CD1c-positive myeloid dendritic cell (primary cell): ENCODE results near the gene AOC1.
"Not testable (repeated sequence)": the region's sequence is repeated elsewhere in the genome, so short reads cannot be mapped to it uniquely, and the experiment has no call there.

Experiments
- DNase-seq: peaks from one replicate; pipeline ENCODE4 v3.0.0-alpha.2; 2016; ENCODE audit errors: extremely low spot score

The AOC1 gene

DNA sequence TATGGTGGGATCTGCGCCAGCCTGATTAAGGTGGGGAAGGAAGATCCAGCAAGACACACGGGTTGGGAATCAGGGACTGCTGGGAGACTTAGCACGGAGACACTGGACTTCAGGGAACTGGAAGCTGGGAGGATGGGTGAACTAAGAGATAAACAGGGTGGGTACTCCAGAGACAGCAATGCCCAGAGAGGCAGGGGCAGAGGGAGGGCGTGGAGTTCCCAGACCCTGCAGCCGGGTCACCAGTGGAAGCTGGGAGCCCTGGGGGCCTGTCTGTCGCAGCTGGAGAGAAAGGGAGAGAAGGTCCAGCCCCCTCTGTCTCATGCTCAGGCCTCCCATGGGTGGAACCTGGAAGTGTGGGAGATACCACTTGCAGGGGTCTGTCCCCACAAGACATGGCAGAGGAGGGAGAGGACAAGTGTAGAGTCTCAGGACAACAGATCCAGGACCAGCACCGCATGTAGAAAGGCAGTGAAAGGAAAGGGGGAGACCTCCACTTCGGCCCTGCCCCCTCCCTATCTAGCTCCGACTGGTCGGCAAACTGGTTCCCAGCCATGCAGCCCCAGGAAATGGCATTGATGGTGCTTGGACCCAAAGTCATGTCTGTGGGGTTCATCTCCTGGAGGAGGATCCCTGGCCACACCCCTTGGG lies 44.4 kb downstream of the AOC1 start:
- DNase-seq = no peak

DNA sequence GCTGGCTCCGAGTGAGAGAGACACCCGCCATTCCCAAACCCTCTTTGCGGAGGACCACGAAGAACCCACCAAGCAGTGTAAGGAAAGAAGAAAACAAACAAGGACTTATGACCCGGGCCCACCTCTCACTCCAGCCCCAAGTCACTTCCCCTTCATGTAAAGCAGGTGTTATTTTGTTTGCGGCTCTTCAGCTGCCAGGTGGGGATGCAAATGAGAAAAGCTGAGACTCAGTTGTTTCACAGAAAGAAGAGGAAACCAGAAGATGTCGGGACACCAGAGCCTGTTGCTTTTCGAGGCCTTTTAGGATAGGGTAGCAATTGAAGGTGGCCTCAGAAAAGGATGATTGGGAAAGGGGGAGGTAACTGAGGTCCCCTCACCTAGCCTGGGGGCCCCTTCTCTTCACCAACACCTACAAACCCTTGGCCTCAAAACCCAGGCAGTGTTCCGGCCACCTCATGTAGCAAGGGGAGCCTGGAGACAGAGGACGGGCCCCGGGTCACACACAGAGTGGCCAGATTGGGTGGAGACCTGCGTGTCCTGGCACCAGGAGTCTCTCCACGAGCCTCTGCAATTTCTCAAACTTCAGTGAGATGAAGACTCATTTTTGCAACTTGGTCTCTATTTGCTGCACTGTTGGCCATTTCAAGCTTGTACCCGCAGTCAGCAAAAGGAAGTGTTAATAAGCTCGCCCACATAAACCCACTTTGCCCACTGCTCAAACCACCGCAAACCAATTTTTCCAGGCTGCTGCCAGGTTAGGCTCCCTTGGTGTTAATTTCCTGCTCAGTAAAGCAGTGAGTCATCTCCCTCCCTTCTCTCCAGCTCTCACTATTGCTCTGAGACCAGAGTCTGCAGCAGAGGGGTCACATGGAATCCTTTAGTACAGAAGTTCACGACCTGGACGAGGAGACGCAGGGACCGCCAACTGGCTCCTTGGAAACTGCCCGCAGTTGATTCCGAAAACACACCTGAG lies 45.5 kb downstream of the AOC1 start:
- DNase-seq = no peak

DNA sequence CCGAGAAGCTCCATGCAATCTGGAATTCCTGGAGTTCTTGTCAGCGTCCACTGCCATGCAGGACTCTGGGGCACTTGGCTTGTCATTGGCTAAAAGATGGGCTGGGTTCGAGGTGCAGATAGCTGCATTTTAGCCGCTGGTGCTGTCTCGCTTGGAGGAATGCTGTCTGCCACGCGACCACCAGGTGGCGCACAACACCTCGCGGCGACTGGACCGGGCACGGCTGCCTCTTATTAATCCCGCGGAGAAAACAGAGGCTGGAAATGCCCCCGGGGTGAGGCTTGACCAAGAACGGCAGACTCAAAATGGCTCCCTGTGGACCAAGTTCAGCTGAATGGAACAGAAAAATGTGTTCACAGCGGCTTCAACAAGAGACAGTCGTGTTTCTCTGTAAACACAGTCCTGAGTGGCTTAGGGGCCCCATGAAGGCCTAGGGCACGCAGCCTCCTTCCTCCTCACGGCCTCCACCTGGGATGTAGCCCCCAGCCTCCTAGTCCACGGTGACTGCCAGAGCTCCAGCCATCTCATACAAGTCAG lies 46.2 kb downstream of the AOC1 start:
- peak; percentile 69 for DNase-seq

DNA sequence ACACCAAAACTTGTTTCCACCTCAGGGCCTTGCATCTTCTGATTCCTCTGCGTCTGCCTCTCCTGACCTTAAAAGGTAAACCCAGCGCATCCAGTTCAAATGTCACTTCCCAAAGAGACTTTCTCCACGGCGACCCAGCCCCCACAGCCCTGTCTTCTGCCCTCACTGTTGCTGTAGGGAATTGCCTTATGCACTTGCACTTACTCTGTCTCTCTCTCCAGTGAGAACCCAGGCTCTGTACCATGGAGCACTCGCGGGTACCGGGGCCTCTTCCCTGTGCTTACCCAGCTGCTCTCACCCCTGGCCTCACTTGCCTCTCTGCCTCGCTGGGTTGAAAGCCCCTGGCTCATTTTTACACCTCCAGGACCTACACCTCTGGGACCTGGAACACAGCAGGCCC lies 48.4 kb downstream of the AOC1 start:
- DNase-seq = no peak

DNA sequence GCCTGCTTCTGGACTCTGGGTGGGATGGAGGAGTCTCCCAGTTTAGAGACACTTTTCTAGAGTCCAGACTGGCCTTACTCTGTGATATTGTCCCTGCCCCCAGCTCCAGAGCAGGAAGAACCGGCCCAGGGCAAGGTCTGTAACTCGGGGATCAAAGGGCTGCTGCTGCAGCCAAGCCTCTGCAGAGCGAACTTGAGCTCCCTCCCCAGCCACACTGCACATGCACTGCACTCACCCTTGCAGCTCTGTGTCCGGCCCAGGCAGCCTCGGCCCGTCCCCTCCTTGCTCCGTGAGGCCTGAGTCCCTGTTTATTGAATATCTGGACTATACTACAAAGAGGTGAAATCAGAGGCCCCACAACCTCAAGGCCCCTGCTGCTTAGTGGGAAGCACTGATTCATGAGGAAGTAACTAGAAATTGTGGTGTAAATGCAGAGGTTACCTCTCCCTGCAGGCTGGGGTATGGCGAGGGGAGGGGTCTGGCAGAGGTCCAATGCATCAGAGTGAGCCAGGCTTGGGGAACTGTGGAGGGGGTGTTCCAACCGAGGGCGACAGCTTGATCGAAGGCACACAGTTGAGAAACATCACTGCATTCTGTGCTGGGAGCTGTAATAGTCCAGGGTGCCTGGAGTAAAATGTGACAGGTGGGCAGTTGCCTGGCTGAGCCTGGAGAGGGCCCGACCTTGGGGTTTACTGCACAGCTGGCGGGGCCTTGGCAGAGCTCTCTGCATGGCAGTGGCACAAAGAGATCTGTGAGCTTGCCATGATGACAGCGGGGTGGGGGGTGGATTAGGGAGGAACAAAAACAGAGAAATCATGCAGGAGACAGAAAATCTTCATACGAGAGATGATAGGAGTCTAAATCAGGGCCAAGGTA lies 49.1 kb downstream of the AOC1 start:
- DNase-seq = peak; percentile 12

DNA sequence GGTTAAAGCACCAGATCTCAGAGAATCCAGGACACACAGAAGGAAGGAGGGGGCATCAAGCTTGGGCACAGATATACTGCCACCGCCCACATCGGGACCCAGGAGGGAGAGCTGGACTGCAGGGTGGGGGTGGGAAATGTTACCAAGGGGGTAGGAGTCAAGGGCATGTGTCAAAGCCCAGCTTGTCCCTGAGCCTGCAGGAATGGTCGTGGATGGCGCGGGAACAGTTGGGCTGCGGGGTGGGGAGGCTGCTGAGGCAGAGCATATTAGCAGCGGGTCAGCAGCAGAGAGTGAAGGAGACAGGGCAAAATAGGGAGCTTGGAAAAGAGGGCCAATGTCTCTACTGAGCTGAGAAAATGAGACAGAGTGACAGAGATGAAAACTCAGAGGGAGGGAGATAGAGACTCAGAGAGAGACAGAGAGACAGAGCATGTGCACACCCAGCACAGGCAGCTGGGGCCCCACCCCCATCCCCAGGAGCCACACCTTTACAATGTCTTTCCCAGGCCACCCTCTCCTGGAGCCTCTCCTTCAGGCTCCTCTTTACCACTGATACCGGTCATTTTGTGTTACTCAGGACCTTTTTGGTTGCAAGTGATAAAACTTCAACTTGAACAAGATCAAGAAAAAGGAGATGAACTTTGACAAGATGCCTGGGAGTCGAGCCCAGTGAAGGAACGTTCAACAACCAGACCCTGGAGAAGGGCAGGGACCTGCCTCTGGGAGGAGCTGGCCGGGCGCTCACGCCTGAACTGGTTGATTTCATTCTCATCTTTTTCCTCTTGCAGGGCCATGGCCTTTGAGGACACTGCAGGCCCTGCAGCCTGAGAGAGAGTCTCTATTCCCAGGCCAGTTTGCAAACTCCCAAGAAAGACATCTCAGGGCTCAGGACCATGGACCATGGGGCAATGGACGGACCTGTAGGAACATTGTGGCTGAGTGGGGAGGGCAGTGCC lies 50.0 kb downstream of the AOC1 start:
- no peak for DNase-seq

DNA sequence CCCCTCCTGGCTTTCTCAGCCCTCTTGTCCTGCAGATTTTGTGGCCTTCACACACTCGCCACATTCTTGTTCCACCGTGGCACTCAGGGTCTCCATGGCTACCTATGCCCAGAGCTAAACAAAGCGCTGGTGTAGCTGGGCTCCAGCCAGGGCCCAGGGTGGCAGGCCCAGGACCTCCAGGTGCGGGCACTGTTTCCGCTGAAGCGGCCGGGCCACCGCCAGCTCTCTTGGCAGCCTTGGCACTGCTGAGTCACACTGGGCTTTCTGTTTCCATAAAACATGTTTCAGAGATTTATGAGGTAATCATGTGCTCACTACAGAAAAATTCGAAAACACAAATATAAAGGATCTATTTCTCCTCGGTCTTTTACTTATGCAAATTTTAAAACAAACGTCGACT lies 51.3 kb downstream of the AOC1 start:
- no peak for DNase-seq

DNA sequence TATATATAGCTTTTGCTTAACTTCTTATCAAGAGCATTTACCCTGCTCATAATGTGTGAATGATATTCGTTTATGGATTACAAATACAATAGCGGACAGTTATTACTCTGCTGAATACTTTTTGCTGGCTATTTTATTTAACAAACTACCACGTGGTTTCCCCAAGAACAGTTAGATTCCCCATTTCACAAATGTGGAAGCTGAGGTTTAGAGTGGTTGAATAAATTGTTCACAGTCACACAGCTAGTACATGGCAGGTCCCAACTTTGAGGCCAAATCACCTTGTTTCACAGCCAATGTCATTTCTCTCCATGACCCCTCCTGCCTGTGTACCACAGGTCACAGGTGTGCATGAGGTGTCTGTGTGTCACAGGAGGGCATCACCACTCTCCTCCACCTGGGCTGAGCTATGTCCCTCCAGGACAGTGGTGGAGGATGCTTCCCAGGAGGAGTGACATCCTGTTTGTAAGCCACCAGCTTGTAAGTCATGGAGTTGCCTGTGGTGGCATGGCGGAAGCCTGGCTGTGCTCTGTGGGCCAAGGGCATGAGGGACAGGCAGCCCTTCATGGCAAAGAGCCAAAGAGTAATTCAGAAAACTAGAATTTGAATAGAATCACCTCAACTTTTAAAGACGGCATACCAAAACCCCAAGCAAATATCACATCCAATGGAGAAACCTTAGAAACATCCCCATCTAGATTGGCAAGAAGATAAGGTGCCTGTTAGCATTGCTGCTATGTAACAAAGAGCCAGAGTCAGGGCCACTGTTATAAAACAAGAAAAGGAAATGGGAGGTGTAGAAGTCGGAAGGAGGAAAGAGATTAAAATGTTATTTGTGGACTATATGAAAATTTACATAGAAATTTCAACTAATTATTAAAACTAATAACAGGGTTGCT lies 51.9 kb downstream of the AOC1 start:
- no peak for DNase-seq

DNA sequence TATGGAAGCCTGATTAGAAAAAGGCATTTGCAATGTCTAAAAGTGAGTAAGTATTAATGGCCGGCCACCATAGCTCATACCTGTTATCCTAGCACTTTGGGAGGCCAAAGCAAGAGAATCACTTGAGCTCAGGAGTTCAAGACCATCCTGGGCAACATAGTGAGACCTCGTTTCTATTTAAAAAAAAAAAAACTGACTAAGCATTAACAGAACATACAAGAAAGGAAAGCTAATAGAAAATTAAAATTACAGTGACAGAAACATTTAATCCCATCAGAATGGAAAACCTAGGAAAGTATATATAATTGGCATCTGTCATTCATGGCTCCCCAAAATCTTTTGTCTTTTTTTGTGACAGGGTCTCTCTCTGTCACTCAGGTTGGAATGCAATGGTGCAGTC lies 55.9 kb downstream of the AOC1 start:
- no peak for DNase-seq

DNA sequence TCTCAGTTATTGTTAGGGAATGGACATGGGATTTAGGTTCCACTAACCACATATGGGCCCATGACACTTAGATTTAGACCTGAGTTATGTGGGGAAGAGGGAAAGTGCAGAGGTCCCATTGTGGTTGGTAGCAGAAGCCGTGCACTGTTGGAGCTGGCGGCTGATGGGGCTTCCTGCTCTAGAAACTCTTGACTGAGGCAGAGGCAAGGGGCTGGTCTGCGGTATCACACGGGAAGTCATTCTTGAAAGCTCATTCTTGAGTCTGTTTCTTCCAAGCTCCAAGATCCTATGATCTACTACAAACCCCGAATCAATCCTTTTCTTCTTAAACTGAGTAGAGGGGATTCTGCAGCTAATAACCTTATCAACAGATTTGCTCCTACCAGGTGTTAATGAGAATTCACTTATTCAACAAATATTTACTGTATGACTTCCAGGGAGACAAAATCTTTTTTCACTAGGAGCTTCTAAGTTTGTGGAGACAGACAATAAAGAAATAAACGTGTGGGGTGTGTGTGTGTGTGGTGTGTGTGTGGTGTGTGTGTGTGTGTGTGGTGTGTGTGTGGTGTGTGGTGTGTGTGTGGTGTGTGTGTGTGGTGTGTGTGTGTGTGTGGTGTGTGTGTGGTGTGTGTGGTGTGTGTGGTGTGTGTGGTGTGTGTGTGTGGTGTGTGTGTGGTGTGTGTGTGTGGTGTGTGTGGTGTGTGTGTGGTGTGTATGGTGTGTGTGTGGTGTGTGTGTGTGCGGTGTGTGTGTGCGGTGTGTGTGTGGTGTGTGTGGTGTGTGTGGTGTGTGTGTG lies 57.1 kb downstream of the AOC1 start:
- no peak for DNase-seq

DNA sequence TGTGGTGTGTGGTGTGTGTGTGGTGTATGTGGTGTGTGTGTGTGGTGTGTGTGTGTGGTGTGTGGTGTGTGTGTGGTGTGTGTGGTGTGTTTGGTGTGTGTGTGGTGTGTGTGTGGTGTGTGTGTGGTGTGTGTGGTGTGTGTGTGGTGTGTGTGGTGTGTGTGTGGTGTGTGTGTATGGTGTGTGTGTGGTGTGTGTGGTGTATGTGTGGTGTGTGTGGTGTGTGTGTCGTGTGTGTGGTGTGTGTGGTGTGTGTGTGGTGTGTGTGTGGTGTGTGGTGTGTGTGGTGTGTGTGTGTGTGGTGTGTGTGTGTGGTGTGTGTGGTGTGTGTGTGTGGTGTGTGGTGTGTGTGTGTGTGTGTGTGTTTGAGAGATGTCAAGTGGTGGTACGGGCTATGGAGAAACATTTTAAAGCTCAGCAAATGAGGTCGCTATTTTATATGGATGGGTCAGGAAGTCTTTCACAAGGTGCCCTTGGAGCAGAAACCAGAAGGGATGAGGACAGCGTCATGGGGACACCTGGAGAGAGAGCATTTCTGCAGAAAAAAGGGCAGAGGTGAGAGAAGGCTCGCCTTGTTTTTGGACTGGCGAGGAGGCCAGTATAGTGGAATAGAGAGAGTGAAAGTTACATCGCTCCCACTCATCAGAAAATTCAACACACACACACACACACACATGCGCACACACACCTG lies 58.1 kb downstream of the AOC1 start:
- not testable (repeated sequence) for DNase-seq

DNA sequence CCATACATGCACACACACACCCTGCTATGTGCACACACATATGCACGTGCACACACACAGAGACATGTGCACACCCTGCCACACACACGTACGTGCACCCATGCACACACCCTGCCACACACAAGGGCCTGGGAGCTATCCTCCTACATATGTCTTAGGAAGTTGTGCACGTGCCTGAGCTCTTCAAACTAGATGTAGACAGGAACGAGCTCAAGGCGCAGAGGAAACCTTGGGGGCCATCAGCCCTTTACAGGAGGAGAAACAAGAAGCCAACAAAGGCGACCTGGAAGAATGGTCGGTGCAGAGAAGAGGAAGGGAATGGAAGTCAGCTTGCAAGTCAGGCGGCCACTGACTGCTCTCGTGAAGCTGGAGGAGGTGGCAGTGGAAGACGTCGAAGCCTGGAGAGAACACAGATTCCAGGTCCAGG lies 58.7 kb downstream of the AOC1 start:
- DNase-seq = no peak
